H9 (cell line): ENCODE results near the gene LARP4B. TPM values are rescaled to one million over a fixed set of nuclear protein-coding genes. Genes with fewer than 3 reads are reported as not detected.

Experiments used
- DNase-seq: peaks from one replicate; pipeline ENCODE4 v3.0.0-alpha.2; 2017
- H2AFZ ChIP-seq: one replicate; pipeline ENCODE4 v1.6.1; 2013; ENCODE audit warnings: mild to moderate bottlenecking, low read length, control low read depth, moderate library complexity
- H2AK5ac ChIP-seq: 2 replicates; pipeline ENCODE4 v1.6.1; 2013; ENCODE audit warnings: low read length, control low read depth, mixed read lengths; ENCODE audit not compliant: insufficient read length
- H2BK120ac ChIP-seq: one replicate; pipeline ENCODE4 v1.6.1; 2013; ENCODE audit warnings: low read depth, mild to moderate bottlenecking, low read length, control low read depth, inconsistent platforms; ENCODE audit not compliant: poor library complexity, severe bottlenecking
- H2BK12ac ChIP-seq: 2 replicates; pipeline ENCODE4 v1.6.1; 2013; ENCODE audit warnings: low read length, control low read depth, mixed read lengths, low read depth; ENCODE audit not compliant: insufficient read length
- H2BK15ac ChIP-seq: 2 replicates; pipeline ENCODE4 v1.6.1; 2013; ENCODE audit warnings: low read depth, low read length, control low read depth
- H2BK20ac ChIP-seq: one replicate; pipeline ENCODE4 v1.6.1; 2013; ENCODE audit warnings: low read depth, mild to moderate bottlenecking, low read length, control low read depth, inconsistent platforms; ENCODE audit not compliant: poor library complexity, severe bottlenecking
- H2BK5ac ChIP-seq: 2 replicates; pipeline ENCODE4 v1.6.1; 2013; ENCODE audit warnings: low read length, control low read depth, mixed read lengths; ENCODE audit not compliant: insufficient read length
- H3K14ac ChIP-seq: 2 replicates; pipeline ENCODE4 v1.6.1; 2013; ENCODE audit warnings: low read length, control low read depth; ENCODE audit not compliant: insufficient read depth
- H3K18ac ChIP-seq: 2 replicates; pipeline ENCODE4 v1.6.1; 2013; ENCODE audit warnings: low read depth, mild to moderate bottlenecking, mixed read lengths, low read length, control low read depth; ENCODE audit not compliant: insufficient read length
- H3K23ac ChIP-seq: 2 replicates; pipeline ENCODE4 v1.6.1; 2013; ENCODE audit warnings: low read length, control low read depth, mixed read lengths, low read depth; ENCODE audit not compliant: insufficient read length
- H3K23me2 ChIP-seq: 2 replicates; pipeline ENCODE4 v1.6.1; 2013; ENCODE audit warnings: low read depth, mild to moderate bottlenecking, mixed read lengths, low read length, control low read depth; ENCODE audit not compliant: insufficient read length, poor library complexity, severe bottlenecking
- H3K27ac ChIP-seq: 2 replicates; pipeline ENCODE4 v1.5.1; 2013; ENCODE audit warnings: low read length, control low read depth, mixed read lengths, low read depth; ENCODE audit not compliant: insufficient read length
- H3K27me3 ChIP-seq: 2 replicates; pipeline ENCODE4 v1.6.1; 2013; ENCODE audit warnings: low read length, control low read depth, inconsistent platforms; ENCODE audit not compliant: insufficient read depth
- H3K4ac ChIP-seq: 2 replicates; pipeline ENCODE4 v1.6.1; 2013; ENCODE audit warnings: low read depth, mild to moderate bottlenecking, control low read depth, inconsistent platforms, low read length, moderate library complexity
- H3K4me1 ChIP-seq: 2 replicates; pipeline ENCODE4 v1.6.1; 2013; ENCODE audit warnings: low read length, control low read depth, inconsistent platforms; ENCODE audit not compliant: insufficient read depth
- H3K4me2 ChIP-seq: 2 replicates; pipeline ENCODE4 v1.6.1; 2013; ENCODE audit warnings: low read length, control low read depth, mixed read lengths; ENCODE audit not compliant: insufficient read length, insufficient read depth
- H3K56ac ChIP-seq: 2 replicates; pipeline ENCODE4 v1.6.1; 2013; ENCODE audit warnings: low read depth, mild to moderate bottlenecking, mixed read lengths, low read length, control low read depth; ENCODE audit not compliant: insufficient read length
- H3K79me1 ChIP-seq: 2 replicates; pipeline ENCODE4 v1.6.1; 2013; ENCODE audit warnings: low read depth, mild to moderate bottlenecking, moderate library complexity, low read length, control low read depth, inconsistent platforms; ENCODE audit not compliant: insufficient read depth, poor library complexity, severe bottlenecking
- H3K79me2 ChIP-seq: 2 replicates; pipeline ENCODE4 v1.6.1; 2013; ENCODE audit warnings: low read length, control low read depth, inconsistent platforms; ENCODE audit not compliant: insufficient read depth
- H3K9ac ChIP-seq: 2 replicates; pipeline ENCODE4 v1.6.1; 2013; ENCODE audit warnings: low read length, control low read depth, mixed read lengths; ENCODE audit not compliant: insufficient read length; ENCODE audit errors: extremely low read depth
- H3K9me3 ChIP-seq: one replicate; pipeline ENCODE4 v1.6.1; 2013; ENCODE audit warnings: low read depth, low read length, inconsistent platforms; ENCODE audit not compliant: control insufficient read depth
- H3T11ph ChIP-seq: one replicate; pipeline ENCODE4 v1.6.1; 2013; ENCODE audit warnings: mild to moderate bottlenecking, low read length, control low read depth, inconsistent platforms
- H4K20me1 ChIP-seq: one replicate; pipeline ENCODE4 v1.6.1; 2013; ENCODE audit not compliant: control insufficient read depth, insufficient read length, insufficient read depth
- H4K5ac ChIP-seq: 2 replicates; pipeline ENCODE4 v1.6.1; 2013; ENCODE audit warnings: low read depth, mild to moderate bottlenecking, mixed read lengths, low read length, control low read depth; ENCODE audit not compliant: insufficient read length
- H4K8ac ChIP-seq: replicated peaks from 2 replicates; pipeline ENCODE4 v1.6.1; 2013; ENCODE audit warnings: low read length, control low read depth, mixed read lengths, low read depth; ENCODE audit not compliant: insufficient read length
- H4K91ac ChIP-seq: 2 replicates; pipeline ENCODE4 v1.6.1; 2013; ENCODE audit warnings: low read depth, mild to moderate bottlenecking, moderate library complexity, mixed read lengths, low read length, control low read depth; ENCODE audit not compliant: insufficient read length
- H3K27ac Mint-ChIP-seq, 3 experiments: 2 replicates in 2 of 3; 3 replicates in 1 of 3; pipeline ENCODE4 v1.8.0; 2020 to 2021; ENCODE audit warnings: mixed read lengths in 3 of 3, mild to moderate bottlenecking in 1 of 3, moderate library complexity in 1 of 3
- H3K27me3 Mint-ChIP-seq: 2 replicates; pipeline ENCODE4 v1.8.0; 2021; ENCODE audit warnings: low read depth, mild to moderate bottlenecking, moderate library complexity, mixed read lengths
- H3K36me3 Mint-ChIP-seq, 3 experiments: 2 replicates in 2 of 3; 3 replicates in 1 of 3; pipeline ENCODE4 v1.8.0; 2020 to 2021; ENCODE audit warnings: low read depth in 3 of 3, mixed read lengths in 3 of 3; ENCODE audit not compliant: insufficient read depth in 1 of 3
- H3K4me1 Mint-ChIP-seq, 2 experiments: 2 replicates each; pipeline ENCODE4 v1.8.0; 2020; ENCODE audit warnings: mixed read lengths in 2 of 2
- H3K4me3 Mint-ChIP-seq, 2 experiments: 2 replicates in 1 of 2; 3 replicates in 1 of 2; pipeline ENCODE4 v1.8.0; 2020 to 2021; ENCODE audit warnings: mild to moderate bottlenecking in 2 of 2, mixed read lengths in 2 of 2, moderate library complexity in 1 of 2
- H3K9me3 Mint-ChIP-seq, 2 experiments: 2 replicates in 1 of 2; 3 replicates in 1 of 2; pipeline ENCODE4 v1.8.0; 2020; ENCODE audit warnings: mild to moderate bottlenecking in 2 of 2, mixed read lengths in 2 of 2, moderate library complexity in 1 of 2
- total RNA-seq: library from RNA; stranded (reverse); gene quantifications from 2 replicates; pipeline ENCODE4 v1.2.1, GENCODE V29; 2021
- TF ChIP-seq, protein P1 (sequence below): fragments of 200-600 bp; sonication (generic); conservative IDR thresholded peaks from 3 replicates; pipeline ENCODE4 v1.8.0; 2021; ENCODE audit warnings: antibody characterized with exemption, mild to moderate bottlenecking

LARP4B gene
- total RNA-seq, 1 experiment from 2014 or later, result 88.9 TPM

DNA sequence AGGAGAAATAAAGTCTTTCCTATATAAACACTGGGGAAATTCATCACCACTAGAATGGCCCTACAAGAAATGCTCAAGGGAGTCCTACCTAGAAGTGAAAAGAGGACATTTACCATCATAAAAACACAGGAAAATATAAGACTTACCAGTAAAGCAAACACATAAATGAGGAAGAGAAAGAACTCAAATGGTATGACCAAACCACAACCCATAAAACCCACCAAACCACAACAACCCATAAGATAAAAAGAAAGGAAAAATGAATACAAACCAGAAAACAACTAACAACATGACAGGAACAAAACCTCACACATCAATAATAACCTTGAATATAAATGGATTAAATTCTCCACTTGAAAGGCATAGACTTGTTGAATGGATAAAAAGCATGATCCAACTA lies 170.1 kb downstream of the LARP4B start:
- Histone ChIP-seq H3K9ac (no peak overlapping the region), H3T11ph (no peak overlapping the region), H3K79me1 (no peaks in the 10 kb centered on the region), H3K27ac (no peak overlapping the region), H3K79me2 (no peaks in the 10 kb centered on the region), H3K18ac (no peak overlapping the region), H3K27me3 (no peaks in the 10 kb centered on the region), H3K14ac (no peak overlapping the region), H4K20me1 (no peaks in the 10 kb centered on the region), H2BK15ac (no peak overlapping the region), H4K91ac (no peak overlapping the region), H2AK5ac (no peak overlapping the region), H3K23ac (no peak overlapping the region), H4K5ac (no peak overlapping the region), H3K56ac (no peak overlapping the region), H2BK5ac (no peak overlapping the region), H3K9me3 (no peaks in the 10 kb centered on the region), H3K23me2 (no peaks in the 10 kb centered on the region), H2AFZ (no peak overlapping the region), H3K4me1 (no peaks in the 10 kb centered on the region), H2BK120ac (no peak overlapping the region), H4K8ac (no peak overlapping the region), H2BK20ac (no peak overlapping the region), H3K4me2 (no peak overlapping the region), H2BK12ac (no peak overlapping the region), H3K4ac (no peak overlapping the region)
- no peak overlapping the region for H3K27ac Mint-ChIP-seq
- TF ChIP-seq, protein P1, sequence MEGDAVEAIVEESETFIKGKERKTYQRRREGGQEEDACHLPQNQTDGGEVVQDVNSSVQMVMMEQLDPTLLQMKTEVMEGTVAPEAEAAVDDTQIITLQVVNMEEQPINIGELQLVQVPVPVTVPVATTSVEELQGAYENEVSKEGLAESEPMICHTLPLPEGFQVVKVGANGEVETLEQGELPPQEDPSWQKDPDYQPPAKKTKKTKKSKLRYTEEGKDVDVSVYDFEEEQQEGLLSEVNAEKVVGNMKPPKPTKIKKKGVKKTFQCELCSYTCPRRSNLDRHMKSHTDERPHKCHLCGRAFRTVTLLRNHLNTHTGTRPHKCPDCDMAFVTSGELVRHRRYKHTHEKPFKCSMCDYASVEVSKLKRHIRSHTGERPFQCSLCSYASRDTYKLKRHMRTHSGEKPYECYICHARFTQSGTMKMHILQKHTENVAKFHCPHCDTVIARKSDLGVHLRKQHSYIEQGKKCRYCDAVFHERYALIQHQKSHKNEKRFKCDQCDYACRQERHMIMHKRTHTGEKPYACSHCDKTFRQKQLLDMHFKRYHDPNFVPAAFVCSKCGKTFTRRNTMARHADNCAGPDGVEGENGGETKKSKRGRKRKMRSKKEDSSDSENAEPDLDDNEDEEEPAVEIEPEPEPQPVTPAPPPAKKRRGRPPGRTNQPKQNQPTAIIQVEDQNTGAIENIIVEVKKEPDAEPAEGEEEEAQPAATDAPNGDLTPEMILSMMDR, result no peak
- H3K4me3 Mint-ChIP-seq, result no peak overlapping the region
- peaks cover 22% of the 10 kb centered on the region for H3K27me3 Mint-ChIP-seq
- H3K4me1 Mint-ChIP-seq, result no peaks in the 10 kb centered on the region
- peaks cover 0 to 2% (median 0%) of the 10 kb centered on the region in 3 experiments; a peak in 2 of 7 replicates for H3K36me3 Mint-ChIP-seq
- peaks cover 11 to 17% of the 10 kb centered on the region in 2 experiments; a peak in 4 of 5 replicates for H3K9me3 Mint-ChIP-seq
- no peak for DNase-seq
